K562 (cell line): ENCODE measurements around the gene IDI1. TPM values are rescaled to one million over a fixed set of nuclear protein-coding genes. Genes with fewer than 3 reads are reported as not detected.

ENCODE experiments used
- ATAC-seq: fragments of 200-7000 bp; cut with Tn5 transposase; 3 replicates; pipeline ENCODE4 v1.9.1; 2020; ENCODE audit warnings: moderate library complexity
- BruUV-seq: library from RNA; stranded (reverse); fragments of 400-500 nt; replicated peaks from 2 replicates; lab custom pipeline; 2021; lab: Mats Ljungman, UMichigan
- CTCF ChIA-PET: fragments of 300-600 bp; formaldehyde crosslinking; extraction: SDS; loops from one replicate; lab custom pipeline; 2021; ENCODE audit warnings: low intra/inter-chr PET ratio; lab: Yijun Ruan, JAX
- POLR2A ChIA-PET: fragments of 300-600, 350-650 bp; sonication (Branson Sonifier 250); formaldehyde crosslinking; extraction: SDS; loops from one replicate; lab custom pipeline; 2021; ENCODE audit warnings: antibody characterized with exemption, inconsistent platforms; lab: Yijun Ruan, JAX
- DNase-seq, 4 experiments: peaks; one replicate each; pipeline versions ENCODE4 v3.0.0 to v3.0.0-alpha.2; 2011 to 2018; ENCODE audit warnings: low spot score in 3 of 4, mixed read lengths in 3 of 4; ENCODE audit errors: extremely low read depth in 1 of 4
- FAIRE-seq: peaks from 2 replicates; lab custom pipeline; 2011; peaks lifted over from hg19 to GRCh38; lab: Jason Lieb, UNC
- H2AFZ ChIP-seq: 2 replicates; pipeline ENCODE4 v1.6.0; 2011; ENCODE audit warnings: low read depth, low read length, control low read depth, inconsistent platforms
- H3K27ac ChIP-seq: fragments of 200-600 bp; 3 replicates; pipeline ENCODE4 v1.8.0; 2011; ENCODE audit warnings: low read depth, mild to moderate bottlenecking, control low read depth, inconsistent platforms, low read length, moderate library complexity, mixed read lengths; ENCODE audit errors: extremely low read depth
- H3K27me3 ChIP-seq, 2 experiments: fragments of 300-600 bp in 1 of 2; 2 replicates in 1 of 2; 3 replicates in 1 of 2; pipeline versions ENCODE4 v1.6.0 to v1.8.0; 2011; ENCODE audit warnings: inconsistent platforms in 2 of 2, low read length in 2 of 2, mild to moderate bottlenecking in 1 of 2, mixed read lengths in 1 of 2, moderate library complexity in 1 of 2; ENCODE audit not compliant: control insufficient read depth in 2 of 2, insufficient read depth in 2 of 2
- H3K36me3 ChIP-seq: fragments of 300-600 bp; 3 replicates; pipeline ENCODE4 v1.8.0; 2011; ENCODE audit warnings: mild to moderate bottlenecking, low read length, inconsistent platforms; ENCODE audit not compliant: control insufficient read depth, insufficient read depth
- H3K4me1 ChIP-seq, 2 experiments: fragments of 200-600 bp in 1 of 2; replicated peaks in 1 of 2; 2 replicates in 1 of 2; 3 replicates in 1 of 2; pipeline versions ENCODE4 v1.5.1 to v1.8.0; 2011; ENCODE audit warnings: inconsistent platforms in 2 of 2, low read length in 2 of 2, mild to moderate bottlenecking in 1 of 2, mixed read lengths in 1 of 2, moderate library complexity in 1 of 2; ENCODE audit not compliant: control insufficient read depth in 2 of 2, insufficient read depth in 2 of 2
- H3K4me2 ChIP-seq: 2 replicates; pipeline ENCODE4 v1.6.1; 2011; ENCODE audit warnings: low read length, control low read depth, inconsistent platforms, mixed read lengths; ENCODE audit not compliant: insufficient read depth
- H3K4me3 ChIP-seq: fragments of 200-600 bp; sonication (generic), shearing (Covaris generic); 2 replicates; pipeline ENCODE4 v1.5.1; 2016; ENCODE audit warnings: control low read depth, inconsistent platforms
- H3K79me2 ChIP-seq: fragments of 200-600 bp; 3 replicates; pipeline ENCODE4 v1.8.0; 2011; ENCODE audit warnings: low read length, inconsistent platforms; ENCODE audit not compliant: control insufficient read depth, insufficient read depth
- H3K9ac ChIP-seq, 2 experiments: 2 replicates each; pipeline versions ENCODE4 v1.6.0 to v1.6.1; 2011; ENCODE audit warnings: low read depth in 2 of 2, low read length in 2 of 2, control low read depth in 1 of 2, inconsistent platforms in 1 of 2, mild to moderate bottlenecking in 1 of 2, mixed read lengths in 1 of 2; ENCODE audit not compliant: insufficient read depth in 1 of 2
- H3K9me1 ChIP-seq: one replicate; pipeline ENCODE4 v1.6.0; 2011; ENCODE audit warnings: inconsistent platforms, mild to moderate bottlenecking, low read length, moderate library complexity; ENCODE audit not compliant: control insufficient read depth, insufficient read depth
- H3K9me3 ChIP-seq: replicated peaks from 2 replicates; pipeline ENCODE4 v1.5.1; 2011; ENCODE audit warnings: low read depth, low read length, inconsistent platforms; ENCODE audit not compliant: control insufficient read depth, insufficient read depth
- H4K20me1 ChIP-seq: replicated peaks from 2 replicates; pipeline ENCODE4 v1.6.1; 2011; ENCODE audit warnings: low read length, inconsistent platforms, mixed read lengths; ENCODE audit not compliant: control insufficient read depth, insufficient read depth
- ASH1L ChIP-seq: fragments of 450-650 bp; IDR thresholded peaks from 2 replicates; pipeline ENCODE4 v1.6.1; 2018; ENCODE audit warnings: borderline replicate concordance, mild to moderate bottlenecking, low read depth; ENCODE audit not compliant: partially characterized antibody
- BCOR ChIP-seq: fragments of 450-650 bp; IDR thresholded peaks from 2 replicates; pipeline ENCODE4 v1.6.1; 2016
- HOMEZ ChIP-seq: fragments of 250-450 bp; sonication (Bioruptor Pico); IDR thresholded peaks from 2 replicates; pipeline ENCODE4 v1.4.0; 2020; ENCODE audit warnings: mild to moderate bottlenecking, moderate library complexity
- MAFF ChIP-seq: IDR thresholded peaks from 2 replicates; pipeline ENCODE4 v1.6.1; 2012; ENCODE audit warnings: low read length, improper control_type of control experiment
- MYBL2 ChIP-seq, 2 experiments: fragments of 450-650 bp in 1 of 2; sonication (generic) in 1 of 2; formaldehyde crosslinking in 1 of 2; IDR thresholded peaks; 2 replicates each; pipeline versions ENCODE4 v1.6.1 to v1.8.1; 2017 to 2022; ENCODE audit warnings: borderline replicate concordance in 1 of 2, inconsistent platforms in 1 of 2, low read depth in 1 of 2, mild to moderate bottlenecking in 1 of 2, missing genetic modification reagents in 1 of 2, moderate library complexity in 1 of 2
- OTX1 ChIP-seq: fragments of 450-650 bp; formaldehyde crosslinking; IDR thresholded peaks from 2 replicates; pipeline ENCODE4 v1.4.0; 2022; ENCODE audit warnings: mild to moderate bottlenecking
- RUNX1 ChIP-seq: sonication (generic); IDR thresholded peaks from 2 replicates; pipeline ENCODE4 v1.6.1; 2016; ENCODE audit warnings: antibody characterized with exemption, low read depth
- SREBF2 ChIP-seq: sonication (generic); formaldehyde crosslinking; IDR thresholded peaks from 2 replicates; pipeline ENCODE4 v1.4.0; 2020; ENCODE audit warnings: mild to moderate bottlenecking, missing genetic modification reagents
- ZC3H4 ChIP-seq: sonication (generic); formaldehyde crosslinking; IDR thresholded peaks from 2 replicates; pipeline ENCODE4 v1.9.0; 2021; ENCODE audit warnings: missing genetic modification reagents, borderline replicate concordance
- ZFP36 ChIP-seq: fragments of 150-350 bp; IDR thresholded peaks from 2 replicates; pipeline ENCODE4 v1.6.1; 2018; ENCODE audit warnings: low read length, low read depth; ENCODE audit not compliant: partially characterized antibody
- ZNF324 ChIP-seq: fragments of 250-450 bp; sonication (Bioruptor Pico); IDR thresholded peaks from 2 replicates; pipeline ENCODE4 v1.4.0; 2020; ENCODE audit warnings: mild to moderate bottlenecking
- WGBS: fragments of 100-300 bp; shearing (Covaris generic); methylation state at CpG from one replicate; pipeline ENCODE4 v1.1.6; 2016; ENCODE audit warnings: low coverage, mixed read lengths; ENCODE audit not compliant: insufficient coverage; ENCODE audit errors: missing lambda C conversion rate; 5-methylcytosine and 5-hydroxymethylcytosine counted together
- in situ Hi-C: fragments of 300-500 bp; cut with MboI; formaldehyde crosslinking; loops from 4 replicates; pipeline ENCODE4 v1.15.0; 2018; ENCODE audit warnings: inconsistent platforms, mixed read lengths
- intact Hi-C: fragments of 100-400 bp; cut with micrococcal nuclease; formaldehyde crosslinking; loops from 2 replicates; pipeline ENCODE4 v1.14.2; 2022
- polyA plus RNA-seq, 8 experiments: library from polyadenylated mRNA; depleted of rRNA in 4 of 8; stranded (reverse) in 5 of 8; unstranded in 3 of 8; fragments of >200 nt; fragmentation: Nextera tagmentation in 2 of 8; fragmentation: Illumina TruSeq in 1 of 8; extraction: Ambion mirVana in 2 of 8; extraction: Trizol in 1 of 8; gene quantifications; 2 replicates each; pipeline versions ENCODE4 v1.2.1 to v1.2.3, GENCODE V29; 2011 to 2014; ENCODE audit warnings: inconsistent platforms in 1 of 8, missing spikeins in 1 of 8
- total RNA-seq, 7 experiments: library from RNA; depleted of rRNA in 6 of 7; stranded (reverse); fragments of >200 nt in 6 of 7; fragmentation: Illumina TruSeq in 2 of 7; extraction: Trizol in 2 of 7; gene quantifications; 2 replicates each; pipeline versions ENCODE4 v1.2.1 to v1.2.3, GENCODE V29; 2011 to 2021; ENCODE audit warnings: low replicate concordance in 1 of 7

The IDI1 gene
- total and polyA plus RNA-seq, 9 of the 15 experiments (the other 6 are each of a cell fraction or from before 2014, with no cell fraction given): 70.0 to 265 (median 119) TPM

- intact Hi-C loops: no loop called here
- CTCF ChIA-PET: no interaction called here
- TF ChIP-seq HOMEZ (CRISPR knock-in tag): no peak
- TF ChIP-seq ZNF324 (CRISPR knock-in tag): no peak
- TF ChIP-seq SREBF2: no peak
- no peak for TF ChIP-seq MAFF
- TF ChIP-seq BCOR: no peak
- no peak for TF ChIP-seq MYBL2 (IDR thresholded peaks at IDR 0.05; ENCODE audit: low read depth)
- TF ChIP-seq MYBL2 (CRISPR knock-in tag; IDR thresholded peaks at IDR 0.05; ENCODE audit: borderline replicate concordance): no peak
- no peak for TF ChIP-seq OTX1 (CRISPR knock-in tag)
- TF ChIP-seq ASH1L: no peak
- no peak for TF ChIP-seq ZFP36
- TF ChIP-seq RUNX1: no peak
- no peak for TF ChIP-seq ZC3H4 (CRISPR knock-in tag)
These were observed 51.5 kb downstream of the IDI1 start for GRCh38 chr10:997266-998022.

More at GRCh38 chr10:997266-998022, 51.5 kb downstream of the IDI1 start:
- Histone ChIP-seq H3K4me2 (no peak overlapping the region), H3K9me1 (no peaks in the 10 kb centered on the region), H3K9ac (no peak overlapping the region), H2AFZ (no peak overlapping the region), H3K27me3 (no peaks in the 10 kb centered on the region), H3K9me3 (no peaks in the 10 kb centered on the region; the same call in 1 of the 2 replicates), H4K20me1 (no peaks in the 10 kb centered on the region; the same call in none of the 2 replicates), H3K79me2 (peaks cover 65% of the 10 kb centered on the region), H3K36me3 (peaks cover 99% of the 10 kb centered on the region), H3K4me3 (no peak overlapping the region), H3K4me1 (no peaks in the 10 kb centered on the region), H3K27ac (no peak overlapping the region)
- FAIRE-seq (no peak), DNase-seq (no peak), ATAC-seq (no peak)
- POLR2A ChIA-PET: interaction anchor here (0.8 to 1.5 kb wide), 3 partner anchors 10 to 20 kb away, joined by 3 to 8 read pairs (median 7); partner anchors contain the start of gene GTPBP4
- no TSS peak for BruUV-seq
- WGBS: 89% methylated on average over 19 of the region's 19 CpGs
- in situ Hi-C loops: no loop called here
